NOMO-1 treated with dmso at 0.1 percent for 144 hours (cell line): Measurements from ENCODE around the gene FAM227A.

Source experiments
- DNase-seq: peaks from one replicate; lab custom pipeline; 2025; ENCODE audit not compliant: unreplicated experiment; lab: John Stamatoyannopoulos, UW

The FAM227A gene

DNA sequence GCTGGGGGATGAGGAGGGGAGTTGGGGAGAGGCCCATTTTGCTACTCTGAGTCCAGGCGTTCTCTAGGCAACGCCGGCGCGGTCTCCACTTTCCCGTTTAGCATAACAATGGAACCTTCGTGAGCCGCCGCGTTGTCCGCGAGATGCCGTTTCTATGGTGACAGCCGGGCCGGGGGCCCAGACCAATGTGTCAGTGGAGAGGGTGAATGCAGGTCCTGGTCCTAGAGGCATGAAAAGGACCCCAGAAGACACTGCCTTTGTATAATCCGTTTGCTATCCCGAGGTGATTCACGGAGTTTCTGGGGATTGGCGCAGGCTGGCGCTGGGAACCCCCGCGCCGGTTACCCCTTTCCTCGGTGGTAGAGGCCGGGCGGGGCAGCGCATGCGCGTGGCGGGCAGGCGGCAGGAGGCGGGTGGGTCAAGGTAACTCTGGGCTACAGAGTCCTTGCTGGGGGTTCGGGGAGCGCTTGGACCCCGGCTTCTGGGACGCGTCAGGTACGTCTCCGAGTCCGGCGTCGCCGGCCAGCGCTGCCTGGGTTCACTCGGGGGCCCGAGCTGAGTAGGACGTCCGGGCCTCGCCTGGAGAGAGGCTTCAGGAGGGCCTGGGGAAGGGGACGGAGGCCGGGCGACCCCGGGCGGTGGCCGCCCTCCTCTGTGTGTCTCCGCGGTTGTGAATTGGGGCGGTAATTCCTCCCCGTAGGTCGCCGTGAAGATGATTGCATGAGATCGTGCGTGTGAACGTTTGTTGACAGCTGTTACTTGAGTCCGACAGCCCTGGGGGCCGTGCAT is at the start of gene FAM227A, which contains the start of gene CBY1:
FAM227A (minus strand) TSS at position 137 of the 789 bp plus-strand sequence. CDS start 6,224 bp downstream, outside the sequence.
CBY1 (plus strand) TSS at position 383 of the 789 bp plus-strand sequence. CDS start 11,417 bp downstream, outside the sequence.
- DNase-seq: peak; percentile 62

DNA sequence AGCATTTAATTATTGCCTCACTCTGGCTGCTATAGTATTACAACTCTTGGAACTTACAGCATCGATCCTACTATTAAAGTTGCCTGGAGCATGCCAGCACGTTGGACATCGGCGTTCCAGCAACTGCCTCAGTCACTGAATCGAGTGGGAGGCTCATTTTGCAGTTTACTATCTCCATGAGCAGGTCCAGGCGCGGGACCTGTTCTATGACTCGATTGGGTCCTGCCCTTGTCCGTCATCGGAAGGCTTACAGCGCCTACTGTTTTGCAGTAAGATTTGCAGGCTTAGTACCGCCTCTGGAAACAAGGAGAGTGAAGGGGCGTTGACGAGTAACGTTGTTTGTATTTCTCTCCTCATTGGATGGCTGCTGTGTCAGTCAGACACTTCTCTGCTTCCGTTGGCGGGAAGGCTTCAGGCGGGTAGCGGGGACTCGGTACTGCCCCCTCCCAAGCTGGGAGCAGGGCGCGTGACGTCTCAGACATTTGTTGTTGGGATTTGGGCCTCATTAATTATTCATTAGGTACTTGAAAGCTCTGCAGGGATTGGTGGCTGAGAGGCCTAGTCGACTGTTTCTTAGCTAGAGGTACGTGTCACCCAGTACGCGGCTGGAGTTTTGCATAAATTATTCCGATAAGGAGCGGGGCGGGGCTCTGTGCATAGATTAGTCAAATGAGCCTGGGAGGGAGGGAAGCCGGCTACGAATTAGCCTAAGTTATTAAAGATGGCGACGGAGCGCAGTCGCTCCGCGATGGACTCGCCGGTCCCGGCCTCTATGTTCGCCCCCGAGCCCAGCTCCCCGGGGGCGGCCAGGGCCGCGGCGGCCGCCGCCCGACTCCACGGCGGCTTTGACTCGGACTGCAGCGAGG is 49.3 kb upstream of the FAM227A start, which contains the start of gene GTPBP1:
GTPBP1 (plus strand) TSS at position 710 of the 866 bp plus-strand sequence; CDS start at position 722, 12 bp downstream.
- DNase-seq: peak; percentile 99

DNA sequence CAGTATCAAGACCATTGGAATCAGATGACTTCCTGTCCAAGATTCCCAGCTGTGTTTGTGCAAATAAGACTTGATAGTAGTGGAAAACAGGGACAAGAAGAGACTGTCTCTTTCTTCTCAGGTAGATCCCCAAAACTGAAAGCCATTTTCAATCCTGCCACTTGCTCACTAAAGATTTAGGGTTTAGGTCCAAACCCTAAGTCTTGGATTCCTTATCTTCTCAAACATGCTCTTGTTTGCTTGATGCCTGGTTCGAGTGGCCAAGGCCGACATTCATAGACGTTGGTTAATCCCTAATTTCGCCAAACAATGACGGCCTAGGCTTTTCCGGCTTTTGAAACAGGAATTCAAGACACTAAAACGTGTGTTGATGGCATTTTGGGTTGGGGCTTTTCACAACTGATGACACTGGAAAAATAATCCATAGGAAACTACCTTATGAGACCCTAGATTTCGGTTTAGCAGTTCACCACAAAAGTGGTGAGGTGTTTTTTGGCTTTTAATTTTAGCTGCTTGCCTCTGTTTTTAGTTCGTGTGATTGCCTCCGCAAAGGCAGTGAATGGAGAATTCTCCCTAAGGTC is 48.6 kb upstream of the FAM227A start:
- no peak for DNase-seq

GRCh38 chr22:38700789-38701628 is 44.8 kb upstream of the FAM227A start, which contains the start of gene JOSD1:
Gene JOSD1, minus strand, starts transcription at chr22:38700943. Its CDS starts 956 bp downstream, at chr22:38699987.
- DNase-seq: peak; percentile 82

DNA sequence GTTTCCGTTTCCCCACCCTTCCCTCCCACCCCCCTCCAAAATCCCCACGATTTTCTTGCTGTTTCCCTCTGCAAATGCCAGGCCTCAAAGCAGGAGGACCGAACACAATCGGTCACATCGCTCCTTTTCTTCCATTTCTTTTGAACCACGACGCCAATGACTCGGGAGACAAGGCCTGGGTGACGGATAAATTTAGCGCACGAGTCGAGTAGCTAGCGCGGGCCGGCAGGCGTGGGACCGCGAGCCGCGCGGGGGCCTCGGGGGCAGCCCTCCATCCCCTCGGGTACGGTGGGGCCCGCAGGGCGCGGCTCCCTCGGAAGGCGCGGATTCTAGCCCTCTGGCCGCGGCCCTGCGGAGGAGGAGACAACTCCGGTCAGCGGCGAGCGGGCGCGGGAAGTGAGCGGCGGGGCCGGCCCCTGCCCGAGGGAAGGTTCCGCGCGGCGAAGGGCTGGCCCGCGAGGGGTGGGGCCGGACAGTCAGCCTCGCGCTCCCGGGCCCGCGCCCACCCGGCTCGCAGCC is 44.1 kb upstream of the FAM227A start:
- DNase-seq: peak; percentile 31

- no peak for DNase-seq
These were observed 43.6 kb upstream of the FAM227A start for GRCh38 chr22:38699784-38700183.

DNA sequence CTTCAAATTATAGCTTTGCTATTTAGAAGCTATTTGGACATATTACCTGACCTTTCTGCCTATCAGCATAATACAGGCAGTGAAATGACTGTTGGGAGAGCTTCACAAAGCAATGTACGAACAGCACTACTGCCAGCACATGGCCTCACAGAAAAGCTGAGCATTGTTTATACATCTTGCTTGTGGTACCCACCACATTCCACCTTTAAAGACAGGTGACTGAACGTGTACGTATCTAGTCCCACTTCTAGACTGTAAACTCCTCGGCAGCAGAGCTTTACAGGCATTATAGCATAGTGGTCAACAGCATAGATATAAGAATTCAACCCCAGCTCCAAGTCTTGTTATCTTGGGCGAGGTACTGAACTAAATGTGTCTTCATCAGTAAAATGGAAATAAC is 43.0 kb upstream of the FAM227A start:
- DNase-seq: no peak

DNA sequence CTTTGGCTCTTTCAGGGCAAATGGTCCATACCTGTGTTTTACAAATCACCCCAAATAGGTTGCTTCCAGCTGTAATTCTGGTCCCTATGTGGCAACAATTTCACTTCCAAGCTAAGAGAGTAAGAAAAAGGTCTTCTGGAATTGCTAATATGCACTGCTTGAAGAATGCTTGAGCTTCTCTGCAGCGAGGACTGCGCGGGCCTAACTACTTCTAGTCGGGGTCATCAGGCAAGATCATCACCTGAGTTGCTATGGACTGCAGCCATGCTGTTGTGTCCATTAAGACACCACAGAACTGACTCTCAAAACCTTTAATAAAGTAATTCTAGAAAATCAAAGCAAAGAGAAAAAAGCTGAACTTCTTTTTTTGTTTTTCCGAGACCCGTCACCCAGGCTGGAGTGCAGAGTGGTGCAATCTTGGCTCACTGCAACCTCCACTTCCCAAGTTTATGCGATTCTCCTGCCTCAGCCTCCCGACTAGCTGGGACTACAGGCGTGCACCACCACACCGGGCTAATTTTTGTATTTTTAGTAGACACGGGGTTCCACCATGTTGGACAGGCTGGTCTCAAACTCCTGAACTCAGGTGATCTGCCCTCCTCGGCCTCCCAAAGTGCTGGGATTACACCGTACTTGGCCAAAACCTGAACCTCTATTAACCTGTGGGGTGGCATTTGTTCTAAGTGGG is 42.4 kb upstream of the FAM227A start:
- DNase-seq: no peak

DNA sequence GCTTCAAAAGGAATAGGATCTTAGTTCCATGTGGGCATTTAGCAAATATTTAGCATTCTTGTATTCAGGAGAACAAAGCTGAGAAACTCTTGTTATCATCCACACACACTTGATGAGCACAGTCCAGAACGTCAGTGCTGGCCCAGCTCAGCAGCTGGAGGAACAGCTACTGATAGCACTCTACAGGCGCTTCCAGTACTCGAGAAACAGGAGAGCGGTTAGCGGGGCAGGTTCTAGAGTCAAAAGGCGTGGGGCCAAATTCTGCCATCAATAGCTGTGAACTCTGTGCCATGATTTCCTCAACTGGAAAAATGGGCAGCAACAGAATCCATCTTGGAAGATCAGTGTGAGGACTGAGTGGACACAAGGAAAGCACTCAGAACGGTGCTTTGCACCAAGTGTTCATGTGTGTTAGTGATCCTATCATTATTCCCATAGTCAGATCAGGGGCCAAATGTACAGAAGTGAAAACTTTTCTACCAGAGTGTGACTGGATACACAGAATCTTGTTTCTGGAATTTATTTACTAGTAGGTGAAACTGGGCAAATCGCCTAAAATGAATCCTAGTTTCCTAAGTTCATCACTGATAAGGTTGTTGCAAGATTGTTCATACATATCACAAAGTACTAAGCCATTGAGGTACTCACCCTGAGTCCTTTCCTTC is 41.4 kb upstream of the FAM227A start:
- DNase-seq: no peak

- no peak for DNase-seq
These were observed 40.6 kb upstream of the FAM227A start for GRCh38 chr22:38696606-38697424.

- no peak for DNase-seq
These were observed 38.7 kb upstream of the FAM227A start for GRCh38 chr22:38694940-38695339.

GRCh38 chr22:38694049-38694448 is 37.9 kb upstream of the FAM227A start:
- no peak for DNase-seq

- DNase-seq: no peak
These were observed 33.5 kb upstream of the FAM227A start for GRCh38 chr22:38689651-38690050.

GRCh38 chr22:38685761-38686160 is 29.6 kb upstream of the FAM227A start:
- no peak for DNase-seq

DNA sequence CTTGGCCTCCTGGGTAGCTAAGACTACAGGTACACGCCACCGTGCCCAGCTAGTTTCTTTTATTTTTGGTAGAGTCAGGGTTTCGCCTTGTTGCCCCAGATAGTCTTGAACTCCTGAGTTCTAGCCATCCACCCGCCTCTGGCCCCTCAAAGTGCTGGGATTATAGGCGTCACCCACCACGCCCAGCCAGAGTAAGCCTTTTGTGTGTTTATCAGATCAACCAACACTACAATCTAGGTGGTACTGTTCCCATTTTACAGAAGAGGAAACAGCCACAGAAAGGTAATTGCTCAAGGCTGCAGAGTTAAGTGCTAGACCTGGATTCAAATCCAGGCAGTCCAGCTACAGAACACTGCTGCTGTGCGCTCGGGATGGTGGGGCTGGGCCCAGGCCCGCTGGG is 28.7 kb upstream of the FAM227A start:
- DNase-seq: no peak

GRCh38 chr22:38681582-38682335 is 25.6 kb upstream of the FAM227A start, which contains the start of gene TOMM22:
Gene TOMM22, plus strand, starts transcription at chr22:38681957. Its CDS starts 22 bp downstream, at chr22:38681979.
- peak; percentile 89 for DNase-seq

GRCh38 chr22:38675833-38676232 is 19.6 kb upstream of the FAM227A start:
- no peak for DNase-seq
